22Rv1 (cell line): ENCODE data around the gene FAM219A.
A peak's percentile ranks its signal among the peaks of the same experiment; 100 is the strongest.

Experiments
- H3K27ac ChIP-seq: fragments of 450-650 bp; 2 replicates; pipeline ENCODE4 v1.5.1; 2017
- CTCF ChIP-seq: fragments of 450-650 bp; IDR thresholded peaks from 2 replicates; pipeline ENCODE4 v1.5.1; 2017; ENCODE audit warnings: mild to moderate bottlenecking
- ZFX ChIP-seq: fragments of 450-650 bp; IDR thresholded peaks from 2 replicates; pipeline ENCODE4 v1.6.1; 2017; ENCODE audit warnings: antibody characterized with exemption, borderline replicate concordance

Gene FAM219A

GRCh38 chr9:34412336-34412735, 46.0 kb downstream of the FAM219A start:
- H3K27ac ChIP-seq = no peak overlapping the region

GRCh38 chr9:34409154-34409553, 49.2 kb downstream of the FAM219A start:
- no peak for TF ChIP-seq CTCF
- no peak for TF ChIP-seq ZFX

More at GRCh38 chr9:34412336-34412735, 46.0 kb downstream of the FAM219A start:
- TF ChIP-seq CTCF (no peak), ZFX (no peak)

GRCh38 chr9:34408173-34408572, 50.2 kb downstream of the FAM219A start:
- TF ChIP-seq ZFX (no peak), CTCF (no peak)
- no peak overlapping the region for H3K27ac ChIP-seq

More at GRCh38 chr9:34409154-34409553, 49.2 kb downstream of the FAM219A start:
- no peak overlapping the region for H3K27ac ChIP-seq

GRCh38 chr9:34406219-34406618, 52.2 kb downstream of the FAM219A start:
- TF ChIP-seq ZFX = no peak
- TF ChIP-seq CTCF = peak; percentile 8; the same call in 1 of the 2 replicates
- H3K27ac ChIP-seq = no peak overlapping the region

GRCh38 chr9:34405719-34406118, 52.7 kb downstream of the FAM219A start:
- TF ChIP-seq CTCF (no peak), ZFX (no peak)
- no peak overlapping the region for H3K27ac ChIP-seq

GRCh38 chr9:34403554-34404380, 54.6 kb downstream of the FAM219A start:
- no peak overlapping the region for H3K27ac ChIP-seq
- peak; percentile 99 for TF ChIP-seq CTCF
- no peak for TF ChIP-seq ZFX
